ENCODE results near the gene EFCAB7.

The EFCAB7 gene

DNA sequence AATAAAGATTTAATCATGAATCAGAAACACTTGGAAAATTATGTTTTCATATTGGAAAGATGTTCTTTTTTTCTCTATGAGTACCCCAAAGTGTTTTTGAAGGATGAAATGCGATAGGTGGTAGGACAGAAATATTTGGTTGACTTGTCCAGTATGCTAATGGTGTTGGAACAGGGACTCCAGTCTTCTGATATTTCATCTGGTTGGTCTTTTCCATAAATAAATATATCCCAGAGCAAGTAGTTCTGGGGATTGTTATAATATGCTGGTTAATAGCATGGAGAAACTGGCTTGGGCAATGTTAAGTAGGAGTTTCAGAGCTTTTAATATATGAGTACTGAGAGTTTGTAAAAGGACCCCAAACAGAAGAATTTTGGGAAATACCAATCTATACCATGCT, 78.6 kb downstream of the EFCAB7 start:
- no peak for DNase-seq

DNA sequence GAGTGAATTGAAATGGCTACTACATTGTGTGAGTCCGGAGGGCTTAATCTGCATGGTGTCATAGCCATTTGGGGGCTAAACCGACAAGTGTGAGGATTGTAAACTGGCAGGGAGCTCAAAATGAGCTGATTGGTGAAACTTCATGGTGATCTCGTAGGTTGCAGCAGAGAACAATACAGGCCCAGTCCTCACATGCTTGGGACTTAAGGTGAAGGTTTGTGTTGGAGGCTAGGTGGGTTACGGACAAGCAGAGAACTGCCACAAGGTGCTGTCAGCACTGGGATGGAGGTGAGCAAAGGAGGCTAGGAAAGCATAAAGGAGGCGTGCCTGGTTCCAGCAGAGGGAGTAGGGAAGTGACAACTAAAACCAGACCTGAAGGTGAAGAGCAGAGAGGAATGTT, 79.3 kb downstream of the EFCAB7 start:
- no peak for DNase-seq

DNA sequence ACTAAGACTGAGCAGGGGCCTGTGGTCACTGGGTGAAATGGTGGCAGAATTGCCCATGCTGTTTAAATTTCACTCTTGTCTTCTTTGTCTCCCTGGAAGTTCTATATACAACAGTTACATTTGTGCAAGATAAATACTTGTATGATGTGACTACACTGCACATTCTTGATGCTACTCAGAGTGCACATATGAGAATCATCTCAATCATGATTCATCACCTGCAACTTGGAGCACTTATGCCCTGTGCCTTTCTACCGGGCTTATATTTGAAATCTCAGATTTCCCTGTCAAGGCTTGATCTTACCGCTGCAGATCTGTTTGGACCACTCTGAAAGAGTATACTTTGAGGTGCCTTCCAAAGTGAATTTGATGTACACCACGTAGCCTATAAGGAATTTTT, 80.5 kb downstream of the EFCAB7 start:
- no peak for DNase-seq

DNA sequence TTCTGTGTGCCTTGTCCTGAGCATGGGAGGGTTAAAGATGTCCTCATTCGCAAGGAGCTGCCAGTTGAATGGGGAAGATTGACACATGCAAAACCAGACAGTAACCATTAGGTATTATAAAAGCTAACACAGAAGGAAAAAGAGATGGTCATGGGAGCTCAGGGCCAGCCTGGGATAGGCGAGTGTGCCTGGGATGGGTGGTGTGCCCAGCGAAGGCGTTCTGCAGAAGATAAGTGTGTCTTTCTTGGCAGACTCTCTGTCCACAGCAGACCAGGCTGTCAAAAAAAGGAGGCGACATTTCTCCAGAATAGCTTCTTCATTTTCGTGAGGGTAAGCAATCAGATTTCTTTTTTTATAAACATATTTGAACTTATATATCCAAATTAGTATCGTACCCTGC, 84.0 kb downstream of the EFCAB7 start:
- DNase-seq: no peak

DNA sequence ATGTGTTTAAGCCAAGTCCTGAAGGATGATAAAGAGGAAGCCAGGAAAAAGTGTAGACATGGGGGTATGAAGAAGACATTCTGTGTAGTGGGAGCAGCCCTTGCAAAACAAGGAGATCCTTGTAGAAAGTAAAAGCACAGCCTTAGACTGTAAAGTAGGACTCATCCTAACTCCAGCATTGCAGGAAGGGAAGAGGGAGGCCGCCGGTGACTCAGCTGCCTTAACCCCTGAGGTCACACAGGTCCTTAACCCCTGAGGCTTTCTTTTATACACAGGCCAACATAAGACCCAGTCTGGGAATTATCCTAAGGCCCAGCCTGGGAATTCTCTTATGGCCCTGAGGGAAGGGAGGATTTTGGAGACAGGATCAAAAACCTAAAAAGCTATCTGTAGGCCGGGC, 87.9 kb downstream of the EFCAB7 start:
- no peak for DNase-seq

DNA sequence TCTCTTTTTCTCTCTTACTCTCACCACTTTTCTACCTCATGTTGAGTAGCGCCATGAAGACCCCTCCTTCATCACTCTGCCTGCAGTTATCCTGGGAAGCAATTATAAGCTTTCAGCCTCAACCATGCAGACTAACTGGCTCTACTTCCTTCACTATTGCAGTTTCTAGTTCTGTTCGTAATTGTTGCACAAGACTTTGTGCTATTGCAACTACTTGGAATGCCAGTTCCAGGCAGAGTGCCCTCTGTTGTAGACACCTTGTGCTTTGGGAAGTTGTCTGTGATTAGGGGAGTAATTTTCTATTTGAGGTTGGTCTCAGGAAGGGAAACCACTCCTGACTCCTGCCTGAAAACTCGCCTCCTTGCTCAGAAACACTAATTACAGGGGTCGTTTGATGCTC, 89.2 kb downstream of the EFCAB7 start:
- DNase-seq: no peak

DNA sequence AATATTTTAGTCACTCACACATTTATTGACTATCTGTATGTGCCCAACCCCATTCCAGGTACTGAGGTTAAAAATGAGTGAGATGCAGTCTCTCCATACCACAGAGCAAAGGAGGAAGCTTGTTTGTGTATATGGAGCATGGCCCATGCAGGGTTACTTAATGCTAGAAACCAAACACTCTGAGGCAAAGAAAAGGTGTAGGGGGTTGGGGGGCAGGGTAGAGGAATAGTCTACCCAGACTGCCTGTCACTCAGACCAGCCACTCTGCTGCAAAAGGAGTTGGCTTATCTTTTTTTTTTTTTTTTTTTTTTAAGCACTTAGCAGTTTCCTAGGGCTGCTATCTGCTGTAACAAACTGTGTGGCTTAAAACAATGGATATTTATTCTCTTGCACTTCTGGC, 89.6 kb downstream of the EFCAB7 start:
- DNase-seq: no peak

DNA sequence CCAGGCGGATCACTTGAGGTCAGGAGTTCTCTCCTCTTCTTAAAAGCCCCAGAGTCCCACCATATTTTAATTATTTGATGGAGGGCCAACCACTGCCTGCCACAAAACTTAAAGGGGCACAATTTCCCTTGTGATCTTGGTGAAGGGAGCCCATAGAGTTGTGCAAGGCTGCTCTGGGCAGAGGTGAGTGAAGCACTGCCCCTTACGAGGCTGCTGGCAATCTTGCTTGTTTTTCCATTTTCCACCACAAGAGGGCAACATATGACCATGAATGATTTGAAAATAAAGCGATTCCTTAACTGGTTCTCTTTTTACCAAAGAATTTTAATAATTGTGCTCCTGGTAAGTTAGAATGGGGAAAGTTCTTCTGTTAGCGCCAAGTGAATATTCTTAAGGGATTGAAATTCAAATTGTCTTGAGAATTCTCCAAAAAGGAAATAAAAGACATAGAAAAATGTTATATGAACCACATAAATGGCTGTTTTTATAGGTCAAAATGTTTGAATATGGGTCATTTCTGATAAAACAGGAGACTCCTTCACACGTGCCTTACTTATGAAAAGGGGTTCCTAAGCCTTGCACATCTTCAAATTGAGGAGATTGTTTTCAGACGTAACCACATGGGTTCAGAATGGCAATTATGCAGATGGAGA, 92.6 kb downstream of the EFCAB7 start:
- DNase-seq: peak in 32 of 56 donors; percentile 1 to 77 (median 15)

DNA sequence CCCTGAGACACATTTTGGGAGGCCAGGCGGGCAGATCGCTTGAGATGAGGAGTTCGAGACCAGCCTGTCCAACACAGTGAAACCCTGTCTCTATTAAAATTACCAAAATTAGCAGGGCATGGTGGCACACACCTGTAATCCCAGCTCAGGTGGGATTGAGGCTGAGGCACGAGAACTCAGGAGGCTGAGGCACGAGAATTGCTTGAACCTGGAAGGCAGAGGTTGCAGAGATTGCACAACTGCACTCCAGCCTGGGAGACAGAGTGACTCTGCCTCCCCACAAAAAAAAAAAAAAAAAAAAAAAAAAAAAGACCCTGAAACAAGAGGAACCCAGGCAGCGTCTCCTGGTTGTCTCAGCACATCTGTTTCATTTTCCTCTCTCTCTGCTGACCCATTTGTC, 94.1 kb downstream of the EFCAB7 start:
- no peak for DNase-seq

DNA sequence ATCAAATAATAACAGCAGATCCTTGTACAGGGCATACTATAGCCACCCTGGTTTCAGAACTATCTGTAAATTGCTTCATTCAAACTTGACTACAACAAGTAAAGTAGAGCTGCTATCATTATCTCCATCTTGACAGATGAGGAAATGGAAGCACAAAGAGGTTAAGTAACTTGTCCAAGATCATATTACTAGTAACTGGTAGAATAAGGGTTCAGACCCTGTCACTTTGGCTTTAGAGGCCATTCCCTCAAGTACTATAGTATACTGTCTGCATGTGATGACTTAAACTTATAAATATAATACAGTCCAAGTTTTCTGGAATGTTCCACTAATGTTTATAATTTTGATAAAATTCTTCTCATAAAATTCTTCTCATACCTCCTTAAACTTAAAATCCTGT, 94.7 kb downstream of the EFCAB7 start:
- no peak for DNase-seq

DNA sequence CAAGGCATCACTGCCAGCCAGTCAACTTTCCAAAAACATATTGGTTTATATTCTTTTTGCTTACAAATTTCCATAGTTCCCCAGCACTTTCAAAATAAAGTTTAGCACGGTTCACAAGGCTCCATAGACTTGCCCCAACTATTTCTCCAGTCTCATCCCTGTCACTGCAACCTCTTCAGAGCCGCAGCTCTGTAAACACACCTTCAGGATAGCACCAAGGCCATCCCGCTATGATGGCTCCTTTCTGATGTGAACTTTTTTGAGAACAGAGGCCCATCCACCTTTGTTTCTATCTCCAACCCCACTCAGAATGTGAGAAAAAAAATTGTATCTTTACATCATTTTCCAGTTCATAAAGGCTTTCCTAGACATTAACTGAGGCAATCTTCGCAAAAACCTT, 96.2 kb downstream of the EFCAB7 start:
- DNase-seq: no peak

DNA sequence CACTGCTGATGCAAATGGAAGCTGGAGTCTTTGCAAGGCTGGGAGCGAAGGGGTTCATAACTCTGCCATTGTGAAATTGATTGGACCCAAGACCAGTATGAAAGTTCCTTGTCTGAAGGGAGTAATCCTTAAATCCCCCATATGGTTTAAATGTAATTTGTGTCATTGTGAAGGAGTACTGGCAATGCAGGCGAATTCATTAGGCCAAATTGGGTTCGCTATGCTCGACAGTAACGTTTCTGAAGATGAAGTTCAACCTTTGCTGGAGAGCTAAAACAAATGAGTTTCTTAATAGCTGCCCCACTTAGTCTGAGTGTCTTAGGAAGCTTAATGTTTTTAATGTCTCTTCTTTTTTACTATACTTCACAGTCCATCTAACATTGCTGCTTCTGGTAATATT, 97.3 kb downstream of the EFCAB7 start:
- no peak for DNase-seq

DNA sequence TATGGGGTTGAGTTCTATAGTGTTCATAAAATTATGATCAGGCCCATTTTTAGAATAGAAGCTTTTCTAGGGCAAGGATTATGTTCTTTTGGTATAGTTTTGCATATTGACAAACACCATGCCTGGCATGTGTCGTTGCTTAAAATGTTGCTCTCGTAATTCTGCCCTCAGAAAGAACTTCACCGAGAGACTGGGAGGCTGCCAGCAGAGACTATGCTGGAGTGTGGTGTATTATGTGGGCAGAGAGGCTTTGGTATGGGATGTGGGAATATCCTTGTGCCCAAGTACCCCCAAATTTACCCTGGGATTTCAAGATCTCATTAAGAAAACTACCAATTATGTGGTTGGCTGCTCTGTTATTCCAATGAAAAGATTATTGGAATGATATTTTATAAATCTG, 97.8 kb downstream of the EFCAB7 start:
- DNase-seq: peak in 8 of 56 donors; percentile 1 to 20 (median 7)

DNA sequence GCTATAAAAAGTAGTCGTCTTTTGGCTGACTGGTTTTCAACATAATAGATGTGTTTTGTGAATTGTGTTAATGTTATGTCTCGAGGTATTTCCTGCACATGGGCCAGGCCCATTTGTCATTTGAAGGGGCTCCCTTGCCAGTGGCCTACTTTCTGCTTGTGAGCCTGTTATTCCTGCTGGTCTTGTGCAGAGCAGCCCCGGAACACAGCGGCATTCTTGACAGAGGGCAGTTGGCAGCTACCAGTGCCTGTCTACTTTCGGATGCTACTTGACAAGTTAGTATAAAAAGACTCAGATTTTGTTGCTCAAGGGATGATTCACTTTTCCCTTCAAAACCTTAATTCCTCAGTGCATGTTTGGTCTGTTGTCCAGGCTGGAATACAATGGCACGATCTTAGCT, 98.4 kb downstream of the EFCAB7 start:
- DNase-seq: peak in 39 of 56 donors; percentile 2 to 73 (median 26)
